HG03025 (cell line): ENCODE data around the gene TAF11L11.
"Not testable (repeated sequence)": the region's sequence is repeated elsewhere in the genome, so short reads cannot be mapped to it uniquely, and the experiment has no call there.

Experiments
- ATAC-seq: cut with Tn5 transposase; IDR thresholded peaks from one replicate; pipeline ENCODE4 v1.9.1; 2021; ENCODE audit warnings: mild to moderate bottlenecking, moderate library complexity; ENCODE audit not compliant: unreplicated experiment, low FRiP score

The TAF11L11 gene

GRCh38 chr5:17603880-17604279 is at the start of gene TAF11L11:
TSS of gene TAF11L11 (plus strand) at chr5:17604183.
- not testable (repeated sequence) for ATAC-seq

GRCh38 chr5:17585658-17586057 is 18.3 kb upstream of the TAF11L11 start, which contains the start of gene TAF11L7:
TSS of gene TAF11L7 (minus strand) at chr5:17585758.
- not testable (repeated sequence) for ATAC-seq

DNA sequence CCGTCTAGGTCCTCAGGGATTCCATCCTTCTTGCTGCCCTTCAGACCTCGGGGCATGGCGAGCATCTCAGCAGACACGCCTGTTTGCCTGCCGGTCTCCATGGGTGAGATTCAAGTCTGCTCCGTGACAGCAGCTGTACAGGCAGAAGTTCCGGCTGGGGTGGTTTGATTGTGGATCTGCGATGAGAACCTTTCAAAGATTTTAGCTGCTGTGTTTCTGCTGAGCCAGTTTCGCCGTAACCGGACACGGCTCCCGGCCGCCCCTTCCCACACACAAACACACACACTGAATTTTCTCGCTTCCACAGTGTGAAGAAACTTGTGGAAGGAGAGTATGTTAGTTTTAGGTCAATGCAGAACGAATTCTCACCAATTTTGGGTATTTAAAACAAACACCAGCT is 13.1 kb upstream of the TAF11L11 start, which contains the start of gene TAF11L8:
Gene TAF11L8 (minus strand): TSS at position 101 of the 400 bp plus-strand sequence.
- not testable (repeated sequence) for ATAC-seq

DNA sequence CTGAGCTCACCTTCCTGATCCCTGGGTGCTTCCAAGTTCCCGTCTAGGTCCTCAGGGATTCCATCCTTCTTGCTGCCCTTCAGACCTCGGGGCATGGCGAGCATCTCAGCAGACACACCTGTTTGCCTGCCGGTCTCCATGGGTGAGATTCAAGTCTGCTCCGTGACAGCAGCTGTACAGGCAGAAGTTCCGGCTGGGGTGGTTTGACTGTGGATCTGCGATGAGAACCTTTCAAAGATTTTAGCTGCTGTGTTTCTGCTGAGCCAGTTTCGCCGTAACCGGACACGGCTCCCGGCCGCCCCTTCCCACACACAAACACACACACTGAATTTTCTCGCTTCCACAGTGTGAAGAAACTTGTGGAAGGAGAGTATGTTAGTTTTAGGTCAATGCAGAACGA is 9.7 kb upstream of the TAF11L11 start, which contains the start of gene TAF11L9:
Gene TAF11L9 (minus strand): TSS at position 140 of the 400 bp plus-strand sequence.
- ATAC-seq: not testable (repeated sequence)

DNA sequence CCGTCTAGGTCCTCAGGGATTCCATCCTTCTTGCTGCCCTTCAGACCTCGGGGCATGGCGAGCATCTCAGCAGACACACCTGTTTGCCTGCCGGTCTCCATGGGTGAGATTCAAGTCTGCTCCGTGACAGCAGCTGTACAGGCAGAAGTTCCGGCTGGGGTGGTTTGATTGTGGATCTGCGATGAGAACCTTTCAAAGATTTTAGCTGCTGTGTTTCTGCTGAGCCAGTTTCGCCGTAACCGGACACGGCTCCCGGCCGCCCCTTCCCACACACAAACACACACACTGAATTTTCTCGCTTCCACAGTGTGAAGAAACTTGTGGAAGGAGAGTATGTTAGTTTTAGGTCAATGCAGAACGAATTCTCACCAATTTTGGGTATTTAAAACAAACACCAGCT is 6.3 kb upstream of the TAF11L11 start, which contains the start of gene TAF11L10:
Gene TAF11L10 (minus strand): TSS at position 101 of the 400 bp plus-strand sequence.
- ATAC-seq: not testable (repeated sequence)

- ATAC-seq: no peak
Measured at GRCh38 chr5:17604951-17605350, 968 bp downstream of the TAF11L11 start.

DNA sequence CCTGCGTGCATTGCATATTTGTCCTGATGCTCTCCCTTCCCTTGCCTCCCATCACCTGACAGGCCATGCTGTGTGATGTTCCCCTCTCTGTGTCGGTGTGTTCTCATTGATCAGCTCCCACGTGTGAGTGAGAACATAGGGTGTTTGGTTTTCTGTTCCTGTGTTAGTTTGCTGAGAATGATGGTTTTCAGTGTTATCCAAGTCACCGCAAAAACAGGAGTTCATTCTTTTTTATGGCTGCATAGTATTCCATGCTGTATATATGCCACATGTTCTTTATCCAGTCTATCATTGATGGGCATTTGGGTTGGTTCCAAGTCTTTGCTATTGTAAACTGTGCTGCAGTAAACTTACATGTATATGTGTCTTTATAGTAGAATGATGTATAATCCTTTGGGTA is 3.5 kb downstream of the TAF11L11 start:
- ATAC-seq: not testable (repeated sequence)

- ATAC-seq: not testable (repeated sequence)
Measured at GRCh38 chr5:17610092-17610491, 6.1 kb downstream of the TAF11L11 start, which contains the start of gene TAF11L12. TSS of gene TAF11L12 (plus strand) at chr5:17610392.

DNA sequence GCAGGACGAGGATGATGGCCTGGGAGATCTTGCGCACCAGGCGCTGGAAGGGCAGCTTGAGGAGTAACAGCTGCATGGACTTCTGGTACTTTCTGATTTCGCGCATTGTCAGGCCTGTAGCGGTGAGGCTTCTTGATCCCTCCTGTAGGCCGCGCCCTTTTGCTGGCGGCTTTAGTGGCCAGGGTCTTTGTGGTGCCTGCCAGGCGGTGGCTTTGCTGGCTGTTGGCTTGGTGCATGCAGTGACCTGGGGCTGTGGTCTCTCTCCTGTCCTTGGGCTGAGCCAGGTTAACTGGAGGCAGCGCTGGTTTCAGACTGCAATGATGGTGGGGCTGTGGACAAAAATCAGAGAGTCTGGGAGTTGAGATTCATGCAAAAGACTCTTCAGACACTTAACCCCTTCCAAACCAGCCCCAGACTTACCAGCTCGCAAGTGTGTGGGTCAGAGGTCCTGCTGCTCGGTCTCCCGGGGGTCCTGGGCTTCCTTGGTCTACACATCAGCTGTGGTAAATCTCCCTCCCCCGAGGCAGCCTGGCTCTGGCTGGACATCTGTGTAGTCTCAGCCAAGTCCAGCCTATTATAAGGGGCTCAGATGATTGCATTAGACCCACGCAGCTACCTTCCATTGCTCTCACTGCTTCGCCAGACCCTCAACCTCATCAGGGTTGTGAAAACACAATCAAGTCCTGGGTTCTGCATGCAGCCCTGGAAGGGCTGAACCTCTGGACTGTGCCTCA is 11.1 kb downstream of the TAF11L11 start:
- ATAC-seq: no peak

DNA sequence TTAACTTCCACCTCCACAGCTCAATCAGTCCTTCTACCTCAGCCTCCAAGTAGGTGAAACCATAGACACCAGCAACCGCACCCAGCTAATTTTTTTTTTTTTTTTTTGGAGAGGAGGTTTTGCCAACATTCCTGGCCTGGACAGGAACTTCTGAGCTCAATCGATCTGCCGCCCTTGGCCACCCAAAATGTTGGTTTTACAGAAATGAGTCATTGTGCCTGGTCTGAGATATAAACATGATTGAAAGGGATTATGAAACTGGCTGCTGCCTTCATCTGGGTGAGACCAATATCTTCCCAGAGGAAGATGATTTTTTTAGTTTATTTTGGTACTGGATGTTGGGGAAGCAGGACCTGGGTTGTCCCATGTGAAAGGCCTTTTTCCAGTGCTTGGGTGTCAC is 15.4 kb downstream of the TAF11L11 start:
- no peak for ATAC-seq

GRCh38 chr5:17620627-17621026 is 16.6 kb downstream of the TAF11L11 start:
- no peak for ATAC-seq

DNA sequence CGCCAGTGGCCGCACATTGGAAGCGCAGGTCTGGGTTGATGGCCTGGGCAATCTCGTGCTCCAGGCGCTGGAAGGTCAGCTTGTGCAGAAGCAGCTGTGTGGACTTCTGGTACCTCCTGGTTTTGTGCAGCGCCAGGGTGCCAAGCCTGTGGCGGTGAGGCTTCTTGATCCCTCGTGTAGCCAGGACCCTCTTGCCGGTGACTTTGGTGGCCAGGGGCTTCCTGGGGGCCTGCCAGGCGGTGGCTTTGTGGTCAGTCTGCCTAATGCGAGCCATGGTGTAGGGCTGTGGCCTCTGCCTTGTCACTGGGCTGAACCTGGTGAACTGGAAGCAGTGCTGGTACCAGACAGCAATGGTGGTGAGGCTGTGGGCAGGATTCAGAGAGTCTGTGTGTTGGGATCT is 21.7 kb downstream of the TAF11L11 start:
- no peak for ATAC-seq

GRCh38 chr5:17631788-17632187 is 27.8 kb downstream of the TAF11L11 start, which contains the start of gene TAF11L13:
TSS of gene TAF11L13 (plus strand) at chr5:17632088.
- ATAC-seq: not testable (repeated sequence)

DNA sequence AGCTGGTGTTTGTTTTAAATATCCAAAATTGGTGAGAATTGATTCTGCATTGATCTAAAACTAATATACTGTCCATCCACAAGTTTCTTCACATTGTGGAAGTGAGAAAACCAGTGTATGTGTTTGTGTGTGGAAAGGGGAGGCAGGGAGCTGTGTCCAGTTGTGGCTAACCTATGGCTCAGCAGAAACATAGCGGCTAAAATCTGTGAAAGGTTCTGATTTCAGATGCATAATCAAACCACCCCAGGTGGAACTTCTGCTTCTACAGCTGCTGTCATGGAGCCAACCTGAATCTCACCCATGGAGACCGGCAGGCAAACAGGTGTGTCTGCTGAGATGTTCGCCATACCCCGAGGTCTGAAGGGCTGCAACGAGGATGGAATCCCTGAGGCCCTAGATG is 30.2 kb downstream of the TAF11L11 start, which contains the start of gene TAF11L14:
Gene TAF11L14 (plus strand): TSS at position 301 of the 400 bp plus-strand sequence.
- ATAC-seq: no peak

GRCh38 chr5:17649232-17649631 is 45.2 kb downstream of the TAF11L11 start:
- not testable (repeated sequence) for ATAC-seq

DNA sequence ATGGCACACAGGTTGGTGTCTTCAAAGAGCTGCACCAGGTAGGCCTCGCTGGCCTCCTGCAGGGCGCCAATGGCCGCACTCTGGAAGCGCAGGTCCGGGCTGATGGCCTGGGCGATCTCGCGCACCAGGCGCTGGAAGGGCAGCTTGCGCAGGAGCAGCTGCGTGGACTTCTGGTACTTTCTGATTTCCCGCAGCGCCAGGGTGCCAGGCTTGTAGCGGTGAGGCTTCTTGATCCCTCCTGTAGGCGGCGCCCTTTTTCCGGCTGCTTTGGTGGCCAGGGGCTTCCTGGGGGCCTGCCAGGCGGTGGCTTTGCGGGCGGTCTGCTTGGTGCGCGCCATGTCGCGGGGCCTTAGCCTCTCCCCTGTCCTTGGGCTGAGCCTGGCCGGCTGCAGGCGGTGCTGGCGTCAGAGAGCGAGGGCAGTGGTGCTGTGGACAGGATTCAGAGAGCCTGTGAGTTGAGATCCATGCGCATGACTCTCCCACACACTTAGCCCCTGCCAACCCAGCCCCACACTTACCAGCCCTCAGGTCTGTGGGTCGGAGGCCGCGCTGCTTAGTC is 51.3 kb downstream of the TAF11L11 start:
- ATAC-seq: not testable (repeated sequence)
